ENCODE measurements around the gene PDZRN3. TPM values are rescaled to one million over a fixed set of nuclear protein-coding genes. Genes with fewer than 3 reads are reported as not detected.

Gene PDZRN3
- total and polyA plus RNA-seq, 2 experiments from 2014 or later, result 7.5 to 14.0 TPM

GRCh38 chr3:73655197-73655596, 30.5 kb upstream of the PDZRN3 start (continued):
- no peak for TF ChIP-seq CREB1 (CRISPR knock-in tag; IDR thresholded peaks at IDR 0.05; ENCODE audit: low read depth)
- TF ChIP-seq ZNF114 (CRISPR knock-in tag; IDR thresholded peaks at IDR 0.05), result no peak
- TF ChIP-seq STAT1 (IDR thresholded peaks at IDR 0.05; ENCODE audit: unreplicated experiment), result no peak
- TF ChIP-seq ETS1 (IDR thresholded peaks at IDR 0.05), result no peak

GRCh38 chr3:73653877-73654276, 29.1 kb upstream of the PDZRN3 start:
- Histone ChIP-seq H4K20me1 (replicated peaks; ENCODE audit: insufficient read depth) (no peaks in the 10 kb centered on the region), H3F3A (replicated peaks; ENCODE audit: low read depth) (no peaks in the 10 kb centered on the region), H3K79me2 (replicated peaks; ENCODE audit: insufficient read depth) (no peaks in the 10 kb centered on the region), H3K4me1 (ENCODE audit: insufficient read depth) (peaks cover 10% of the 10 kb centered on the region; the same call in 1 of the 2 replicates), H3K9me2 (ENCODE audit: insufficient read depth) (0 out of 2 replicates have a peak, but pooled peaks cover 3% of the 10 kb centered on the region), H3K27me3 (ENCODE audit: insufficient read depth) (no peaks in the 10 kb centered on the region), H3K27ac (ENCODE audit: low read depth) (no peak overlapping the region), H3K4me3 (no peak overlapping the region), H3K36me3 (ENCODE audit: insufficient read depth) (no peaks in the 10 kb centered on the region), H3K4me2 (no peak overlapping the region), H2AFZ (peak overlapping the region; percentile 74)
- ATAC-seq, result no peak
- Mint-ChIP-seq H3K27ac (no peak overlapping the region), H3K27me3 (ENCODE audit: insufficient read depth, low read depth, poor library complexity) (no peaks in the 10 kb centered on the region), H3K4me1 (peaks cover 10% of the 10 kb centered on the region), H3K36me3 (ENCODE audit: low read depth) (no peaks in the 10 kb centered on the region), H3K4me3 (no peak overlapping the region), H3K9me3 (no peaks in the 10 kb centered on the region)
- no peak for DNase-seq (ENCODE audit: low spot score)
- TF ChIP-seq JUNB (IDR thresholded peaks at IDR 0.05; ENCODE audit: unreplicated experiment), result no peak
- TF ChIP-seq ZNF331 (CRISPR knock-in tag; IDR thresholded peaks at IDR 0.05; ENCODE audit: low read depth), result no peak
- no peak for TF ChIP-seq STAT1 (IDR thresholded peaks at IDR 0.05; ENCODE audit: unreplicated experiment)
- TF ChIP-seq EZH2 (IDR thresholded peaks at IDR 0.05; ENCODE audit: low read depth, unreplicated experiment), result no peak
- no peak for TF ChIP-seq CREB1 (CRISPR knock-in tag; IDR thresholded peaks at IDR 0.05; ENCODE audit: low read depth)
- TF ChIP-seq ZNF462 (CRISPR knock-in tag; IDR thresholded peaks at IDR 0.05), result no peak
- TF ChIP-seq EZH2phosphoT487 (IDR thresholded peaks at IDR 0.05; ENCODE audit: unreplicated experiment), result no peak
- TF ChIP-seq ETS1 (IDR thresholded peaks at IDR 0.05), result no peak
- no peak for TF ChIP-seq POLR2AphosphoS5 (IDR thresholded peaks at IDR 0.05; ENCODE audit: low read depth)
- no peak for TF ChIP-seq ZNF114 (CRISPR knock-in tag; IDR thresholded peaks at IDR 0.05)
- no peak for TF ChIP-seq REST (IDR thresholded peaks at IDR 0.05; ENCODE audit: unreplicated experiment)
- no peak for TF ChIP-seq NANOG (IDR thresholded peaks at IDR 0.05; ENCODE audit: borderline replicate concordance)
